GM23338 (cell line): ENCODE results near the gene NCKAP1. TPM values are rescaled to one million over a fixed set of nuclear protein-coding genes. Genes with fewer than 3 reads are reported as not detected.

Experiments used
- ATAC-seq: fragments of 200-7000 bp; cut with Tn5 transposase; 3 replicates; pipeline ENCODE4 v1.9.1; 2020
- DNase-seq: peaks from one replicate; pipeline ENCODE4 v3.0.0-alpha.2; 2015; ENCODE audit warnings: low spot score
- H2AFZ ChIP-seq: fragments of 200-600 bp; sonication (generic); 2 replicates; pipeline ENCODE4 v1.8.0; 2016; ENCODE audit warnings: antibody characterized with exemption, mild to moderate bottlenecking, moderate library complexity
- H3F3A ChIP-seq: fragments of 200-600 bp; sonication (generic); replicated peaks from 2 replicates; pipeline ENCODE4 v1.8.0; 2017; ENCODE audit warnings: antibody characterized with exemption, mixed run types, low read depth
- H3K27ac ChIP-seq: fragments of 200-600 bp; sonication (generic); 2 replicates; pipeline ENCODE4 v1.6.1; 2016; ENCODE audit warnings: low read depth
- H3K27me3 ChIP-seq: fragments of 200-600 bp; sonication (generic); 2 replicates; pipeline ENCODE4 v1.8.0; 2016; ENCODE audit warnings: mild to moderate bottlenecking, mixed run types, moderate library complexity; ENCODE audit not compliant: insufficient read depth
- H3K36me3 ChIP-seq: fragments of 200-600 bp; sonication (generic); 2 replicates; pipeline ENCODE4 v1.8.0; 2016; ENCODE audit warnings: mild to moderate bottlenecking; ENCODE audit not compliant: insufficient read depth
- H3K4me1 ChIP-seq: fragments of 200-600 bp; sonication (generic); 2 replicates; pipeline ENCODE4 v1.8.0; 2016; ENCODE audit warnings: mild to moderate bottlenecking, moderate library complexity; ENCODE audit not compliant: insufficient read depth
- H3K4me2 ChIP-seq: fragments of 200-600 bp; sonication (generic); 2 replicates; pipeline ENCODE4 v1.7.1; 2017; ENCODE audit warnings: mixed run types
- H3K4me3 ChIP-seq: fragments of 200-600 bp; sonication (generic); 2 replicates; pipeline ENCODE4 v1.6.1; 2016; ENCODE audit warnings: mixed run types
- H3K79me2 ChIP-seq: fragments of 200-600 bp; sonication (generic); replicated peaks from 2 replicates; pipeline ENCODE4 v1.8.0; 2017; ENCODE audit warnings: mild to moderate bottlenecking; ENCODE audit not compliant: insufficient read depth
- H3K9me2 ChIP-seq: fragments of 200-600 bp; sonication (generic); 2 replicates; pipeline ENCODE4 v1.8.0; 2017; ENCODE audit not compliant: insufficient read depth
- H4K20me1 ChIP-seq: fragments of 200-600 bp; sonication (generic); replicated peaks from 2 replicates; pipeline ENCODE4 v1.8.0; 2017; ENCODE audit warnings: mild to moderate bottlenecking; ENCODE audit not compliant: insufficient read depth
- H3K27ac Mint-ChIP-seq: 2 replicates; pipeline ENCODE4 v1.8.0; 2020; ENCODE audit warnings: inconsistent platforms, mild to moderate bottlenecking, moderate library complexity, mixed read lengths
- H3K27me3 Mint-ChIP-seq: 3 replicates; pipeline ENCODE4 v1.8.0; 2022; ENCODE audit warnings: low read depth, mild to moderate bottlenecking, moderate library complexity, mixed read lengths, inconsistent platforms; ENCODE audit not compliant: insufficient read depth, poor library complexity
- H3K36me3 Mint-ChIP-seq: 3 replicates; pipeline ENCODE4 v1.8.0; 2021; ENCODE audit warnings: low read depth, mild to moderate bottlenecking, inconsistent platforms, moderate library complexity, mixed read lengths
- H3K4me1 Mint-ChIP-seq: 3 replicates; pipeline ENCODE4 v1.8.0; 2020; ENCODE audit warnings: mild to moderate bottlenecking, inconsistent platforms, mixed read lengths
- H3K4me3 Mint-ChIP-seq: 3 replicates; pipeline ENCODE4 v1.8.0; 2021; ENCODE audit warnings: moderate library complexity, mild to moderate bottlenecking, inconsistent platforms, mixed read lengths
- H3K9me3 Mint-ChIP-seq: 3 replicates; pipeline ENCODE4 v1.8.0; 2020; ENCODE audit warnings: moderate library complexity, mild to moderate bottlenecking, inconsistent platforms, mixed read lengths
- CREB1 ChIP-seq: fragments of 250-450 bp; sonication (Bioruptor Pico); IDR thresholded peaks from 2 replicates; pipeline ENCODE4 v1.5.0; 2020; ENCODE audit warnings: low read depth, mild to moderate bottlenecking, moderate library complexity
- CTCF ChIP-seq, 2 experiments: fragments of 200-600 bp in 1 of 2; sonication (generic) in 1 of 2; conservative IDR thresholded peaks; 2 replicates each; pipeline versions ENCODE4 v1.5.1 to v1.6.1; 2016 to 2017; ENCODE audit warnings: antibody characterized with exemption in 2 of 2, low read depth in 2 of 2, mild to moderate bottlenecking in 2 of 2, moderate library complexity in 1 of 2
- ETS1 ChIP-seq: IDR thresholded peaks from 2 replicates; pipeline ENCODE4 v1.6.1; 2016; ENCODE audit warnings: antibody characterized with exemption
- EZH2 ChIP-seq: fragments of 200-600 bp; sonication (generic); IDR thresholded peaks from one replicate; pipeline ENCODE4 v1.8.0; 2017; ENCODE audit warnings: antibody characterized with exemption, mild to moderate bottlenecking, low read depth; ENCODE audit not compliant: unreplicated experiment
- JUNB ChIP-seq: IDR thresholded peaks from one replicate; pipeline ENCODE4 v1.6.1; 2016; ENCODE audit warnings: antibody characterized with exemption; ENCODE audit not compliant: unreplicated experiment
- NANOG ChIP-seq: IDR thresholded peaks from 2 replicates; pipeline ENCODE4 v1.6.1; 2016; ENCODE audit warnings: antibody characterized with exemption, borderline replicate concordance
- REST ChIP-seq: IDR thresholded peaks from one replicate; pipeline ENCODE4 v1.6.1; 2018; ENCODE audit warnings: antibody characterized with exemption; ENCODE audit not compliant: unreplicated experiment
- STAT1 ChIP-seq: IDR thresholded peaks from one replicate; pipeline ENCODE4 v1.6.1; 2016; ENCODE audit warnings: antibody characterized with exemption; ENCODE audit not compliant: unreplicated experiment
- ZNF331 ChIP-seq: fragments of 250-450 bp; sonication (Bioruptor Pico); IDR thresholded peaks from 2 replicates; pipeline ENCODE4 v1.5.0; 2020; ENCODE audit warnings: low read depth, mild to moderate bottlenecking, moderate library complexity
- ZNF462 ChIP-seq: fragments of 250-450 bp; sonication (Bioruptor Pico); IDR thresholded peaks from 2 replicates; pipeline ENCODE4 v1.5.0; 2020; ENCODE audit warnings: mild to moderate bottlenecking, moderate library complexity
- polyA plus RNA-seq: library from polyadenylated mRNA; unstranded; fragments of >200 nt; fragmentation: Nextera tagmentation; extraction: Ambion mirVana; gene quantifications from 2 replicates; pipeline ENCODE4 v1.2.1, GENCODE V29; 2016
- total RNA-seq: library from RNA; depleted of rRNA; stranded (reverse); fragments of >200 nt; shearing (Covaris generic); gene quantifications from 2 replicates; pipeline ENCODE4 v1.2.3, GENCODE V29; 2014

NCKAP1 gene
- total and polyA plus RNA-seq, 2 experiments from 2014 or later = 53.8 to 157 TPM

- H3K27me3 Mint-ChIP-seq = peaks cover 2% of the 10 kb centered on the region
- Histone ChIP-seq H3K79me2 (no peaks in the 10 kb centered on the region), H3K36me3 (peaks cover 9% of the 10 kb centered on the region; the same call in 1 of the 2 replicates), H3K4me2 (no peak overlapping the region), H3K27me3 (no peaks in the 10 kb centered on the region), H3K27ac (no peak overlapping the region), H3F3A (no peaks in the 10 kb centered on the region; the same call in 1 of the 2 replicates), H3K9me2 (no peaks in the 10 kb centered on the region), H3K4me3 (no peak overlapping the region), H4K20me1 (no peaks in the 10 kb centered on the region), H3K4me1 (peaks cover 10% of the 10 kb centered on the region), H2AFZ (no peak overlapping the region)
- H3K27ac Mint-ChIP-seq = no peak overlapping the region
- peaks cover 13% of the 10 kb centered on the region; the same call in 1 of the 3 replicates for H3K36me3 Mint-ChIP-seq
- no peaks in the 10 kb centered on the region for H3K9me3 Mint-ChIP-seq
- peaks cover 7% of the 10 kb centered on the region for H3K4me1 Mint-ChIP-seq
- ATAC-seq (no peak), DNase-seq (no peak)
- no peak for TF ChIP-seq EZH2
- no peak for TF ChIP-seq CREB1 (CRISPR knock-in tag)
- no peak for TF ChIP-seq STAT1
- no peak for TF ChIP-seq ETS1
- H3K4me3 Mint-ChIP-seq = no peak overlapping the region
These were observed 125.2 kb downstream of the NCKAP1 start for GRCh38 chr2:182913064-182913463.

GRCh38 chr2:182912518-182912915 is 125.7 kb downstream of the NCKAP1 start:
- Histone ChIP-seq H3F3A (no peaks in the 10 kb centered on the region; the same call in 1 of the 2 replicates), H3K4me2 (no peak overlapping the region), H3K79me2 (no peaks in the 10 kb centered on the region), H3K9me2 (no peaks in the 10 kb centered on the region), H2AFZ (no peak overlapping the region), H3K4me1 (peaks cover 15% of the 10 kb centered on the region), H4K20me1 (no peaks in the 10 kb centered on the region), H3K4me3 (no peak overlapping the region), H3K27ac (no peak overlapping the region), H3K36me3 (peaks cover 9% of the 10 kb centered on the region; the same call in 1 of the 2 replicates), H3K27me3 (no peaks in the 10 kb centered on the region)
- no peak overlapping the region for H3K27ac Mint-ChIP-seq
- no peak for DNase-seq
- H3K4me1 Mint-ChIP-seq = peaks cover 11% of the 10 kb centered on the region
- no peaks in the 10 kb centered on the region for H3K9me3 Mint-ChIP-seq
- H3K36me3 Mint-ChIP-seq = peaks cover 13% of the 10 kb centered on the region; the same call in 1 of the 3 replicates
- ATAC-seq = no peak
- no peak overlapping the region for H3K4me3 Mint-ChIP-seq
- peaks cover 3% of the 10 kb centered on the region for H3K27me3 Mint-ChIP-seq
- TF ChIP-seq REST (no peak), NANOG (no peak), ZNF462 (no peak), JUNB (no peak), EZH2 (no peak), ZNF331 (CRISPR knock-in tag) (no peak), CTCF (conservative IDR thresholded peaks at IDR 0.05; ENCODE audit: low read depth in 2 of 2) (no peak)
